GM18519 (cell line): ENCODE results near the gene DYNC1I1.

Source experiments
- ATAC-seq: cut with Tn5 transposase; IDR thresholded peaks from one replicate; pipeline ENCODE4 v1.9.1; 2021; ENCODE audit warnings: mild to moderate bottlenecking, moderate library complexity; ENCODE audit not compliant: unreplicated experiment, low FRiP score

Gene DYNC1I1

DNA sequence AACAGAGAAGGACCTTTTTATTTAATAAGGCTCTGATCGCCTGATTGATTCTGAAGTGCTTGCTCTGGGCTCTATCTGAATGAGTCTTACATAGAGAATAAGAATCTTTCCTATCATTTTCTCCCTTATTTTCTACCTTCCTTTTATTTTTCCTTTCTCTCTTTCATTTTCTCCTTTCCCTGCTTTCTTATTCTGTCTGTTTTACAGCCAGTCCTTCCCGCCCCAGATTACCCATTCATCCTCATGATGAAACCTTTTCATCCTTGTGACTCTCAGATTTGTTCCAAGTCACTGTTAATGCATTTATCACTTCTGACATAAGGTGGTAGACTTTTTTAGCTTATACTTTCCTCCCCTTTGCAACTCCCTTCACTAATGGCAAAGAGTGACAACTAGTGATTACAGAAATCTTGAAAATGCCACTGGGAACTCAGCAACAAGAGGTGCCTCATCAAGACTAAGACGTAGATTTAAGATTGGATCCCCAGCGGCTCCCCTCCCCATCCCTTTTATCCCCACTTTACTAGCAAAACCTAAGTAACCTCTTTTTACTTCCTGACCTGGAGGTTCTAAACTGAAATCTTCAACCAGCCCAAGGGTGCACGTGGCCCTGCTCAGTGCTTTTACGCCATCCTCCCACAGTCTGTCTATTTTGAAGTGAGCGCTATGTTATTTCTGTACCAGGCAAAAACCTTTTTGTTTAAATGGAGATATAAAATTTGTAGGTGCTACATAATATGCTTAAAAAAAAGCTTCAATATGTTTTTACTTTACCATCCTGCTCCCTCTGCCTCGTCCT is 179.8 kb downstream of the DYNC1I1 start:
- no peak for ATAC-seq

DNA sequence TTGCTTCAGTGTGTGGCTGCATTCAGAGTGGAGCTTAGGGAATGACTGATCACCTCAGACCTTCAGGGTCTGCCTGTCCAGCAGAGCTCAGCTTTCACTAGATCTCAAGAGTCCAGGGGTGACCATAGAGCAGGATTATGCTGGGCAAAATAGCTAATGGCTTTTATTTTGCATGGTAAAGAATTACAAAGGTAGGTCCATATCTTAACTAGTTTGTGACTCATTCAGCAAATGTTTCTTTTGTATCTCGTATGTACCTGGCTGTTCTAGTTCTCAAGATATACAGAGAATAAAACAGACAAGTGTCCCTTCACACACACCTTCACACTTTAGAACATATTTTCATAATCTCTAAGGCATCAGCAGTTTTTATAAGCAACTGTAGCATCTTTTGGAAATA is 180.5 kb downstream of the DYNC1I1 start:
- no peak for ATAC-seq

DNA sequence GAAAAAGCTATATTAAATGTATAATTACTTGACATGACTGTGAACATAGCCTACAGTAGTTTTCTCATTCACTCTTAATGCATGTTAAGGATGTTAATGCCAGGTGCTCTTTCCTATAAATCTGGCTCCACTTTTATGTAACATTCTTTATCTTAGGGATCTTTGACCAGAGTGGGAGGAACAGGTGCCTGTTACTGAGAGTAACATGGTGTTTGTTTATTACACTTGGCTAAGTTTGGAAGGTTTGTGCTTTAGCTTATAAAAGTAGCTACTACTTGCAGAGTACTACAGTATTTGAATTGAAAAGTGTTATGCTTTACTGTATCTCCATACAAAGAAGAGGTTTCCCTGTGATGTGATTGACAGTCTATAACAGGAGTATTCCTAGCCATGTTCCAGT is 183.4 kb downstream of the DYNC1I1 start:
- ATAC-seq, result no peak

DNA sequence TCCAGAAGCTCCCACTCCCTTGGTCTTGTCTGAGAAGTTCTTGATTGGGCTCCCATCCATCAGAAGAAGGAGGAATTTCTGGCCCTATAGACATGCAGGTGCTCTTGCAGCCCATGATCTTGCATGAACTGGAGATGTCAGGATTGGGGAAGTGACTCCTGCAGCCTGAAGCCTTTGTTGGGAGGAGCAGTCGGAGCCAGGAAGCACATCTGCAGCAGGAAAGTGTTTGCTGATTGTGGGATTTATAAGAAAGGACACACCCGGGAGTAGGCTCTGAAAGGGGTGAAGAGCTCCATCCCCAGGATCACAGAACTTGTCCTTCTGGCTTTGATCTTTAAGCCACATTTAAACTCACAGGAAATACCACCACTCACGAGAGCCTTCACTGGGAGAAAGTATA is 185.2 kb downstream of the DYNC1I1 start:
- no peak for ATAC-seq

DNA sequence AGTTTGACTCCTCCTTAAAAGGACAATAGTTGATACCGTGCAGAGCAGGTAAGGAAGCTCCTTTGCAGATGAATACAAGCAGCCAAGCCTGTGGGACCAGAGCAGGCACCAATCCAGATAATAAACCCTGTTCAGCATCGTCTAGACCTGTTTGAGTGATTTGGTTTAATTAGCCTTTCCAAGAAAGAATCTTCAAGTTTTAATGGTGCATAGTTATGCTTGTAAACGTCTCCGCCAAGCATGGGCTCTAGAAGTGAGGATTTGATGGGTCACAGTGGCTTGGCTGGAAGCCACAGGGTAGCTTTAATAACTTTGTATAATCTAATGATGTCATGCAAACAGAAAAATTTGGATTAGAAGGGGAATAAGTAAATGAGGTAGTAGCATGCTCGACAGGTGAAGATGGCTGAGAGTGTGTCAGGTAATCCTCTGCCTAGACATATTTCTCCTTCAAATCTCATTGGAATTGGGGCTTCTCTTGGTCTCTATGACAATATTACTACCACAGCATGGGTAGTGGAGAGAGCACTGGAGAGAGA is 188.4 kb downstream of the DYNC1I1 start:
- no peak for ATAC-seq

DNA sequence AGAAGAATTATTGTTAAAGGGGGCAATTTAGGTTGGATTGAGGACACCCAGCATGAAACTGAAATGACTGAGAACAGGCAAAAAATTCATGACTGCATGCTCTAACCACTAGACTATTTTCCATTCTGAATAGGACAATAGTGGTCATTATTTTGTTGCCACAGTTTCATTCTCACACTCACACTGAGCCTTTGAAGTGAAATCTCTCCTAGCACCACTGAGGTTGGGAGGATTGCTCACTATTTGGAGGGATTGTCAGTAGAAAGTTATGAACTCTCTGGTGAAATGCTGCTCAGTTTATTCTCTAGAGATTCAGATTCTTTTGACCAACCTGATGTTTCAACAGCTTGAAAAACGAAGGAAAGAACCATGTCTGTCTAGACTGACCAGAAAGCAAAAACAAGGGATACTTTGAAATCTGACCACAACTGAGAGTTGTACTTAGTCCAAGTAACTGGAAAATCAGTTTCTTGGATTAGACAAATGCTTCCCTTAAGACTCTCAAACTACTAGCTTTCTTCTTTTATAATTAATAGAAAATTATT is 191.2 kb downstream of the DYNC1I1 start:
- no peak for ATAC-seq

DNA sequence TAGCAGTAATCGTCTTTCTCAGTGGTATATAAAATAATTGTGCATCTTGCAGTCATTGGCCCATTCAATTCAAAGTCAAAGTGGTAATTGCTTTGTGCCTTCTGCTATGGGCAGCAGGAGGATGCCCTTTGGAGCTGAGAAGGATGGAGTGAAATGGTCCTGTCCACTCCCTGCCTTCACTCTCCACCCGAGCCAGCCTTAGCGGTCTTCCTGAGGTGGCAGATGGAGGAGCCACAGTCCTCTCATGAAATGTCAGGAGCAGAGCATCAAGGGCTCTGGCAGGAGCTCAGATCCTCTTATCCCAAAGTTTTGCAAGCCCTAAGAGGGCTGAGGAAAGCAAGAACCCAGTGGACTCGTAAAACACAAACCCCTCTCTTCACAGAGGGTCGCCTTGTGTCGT is 199.4 kb downstream of the DYNC1I1 start:
- no peak for ATAC-seq

DNA sequence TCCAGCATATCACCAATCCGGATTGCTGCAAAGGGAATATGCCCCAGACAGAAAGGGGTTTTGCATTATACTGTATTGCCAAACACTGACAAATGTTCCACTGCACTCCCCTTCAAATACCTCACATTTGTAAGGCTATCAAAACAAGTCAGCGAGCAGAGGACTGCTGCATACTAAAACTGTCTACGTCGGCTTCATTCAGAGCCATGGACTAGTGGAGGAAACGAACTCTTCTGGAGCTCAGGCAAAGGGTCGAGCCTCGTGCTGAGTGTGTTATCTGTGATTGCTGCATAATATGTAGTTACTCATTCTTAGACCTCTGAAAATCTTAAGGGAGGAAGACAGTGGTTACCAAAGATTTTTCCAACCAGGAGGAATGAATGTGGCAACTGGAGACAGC is 200.2 kb downstream of the DYNC1I1 start:
- ATAC-seq, result no peak

DNA sequence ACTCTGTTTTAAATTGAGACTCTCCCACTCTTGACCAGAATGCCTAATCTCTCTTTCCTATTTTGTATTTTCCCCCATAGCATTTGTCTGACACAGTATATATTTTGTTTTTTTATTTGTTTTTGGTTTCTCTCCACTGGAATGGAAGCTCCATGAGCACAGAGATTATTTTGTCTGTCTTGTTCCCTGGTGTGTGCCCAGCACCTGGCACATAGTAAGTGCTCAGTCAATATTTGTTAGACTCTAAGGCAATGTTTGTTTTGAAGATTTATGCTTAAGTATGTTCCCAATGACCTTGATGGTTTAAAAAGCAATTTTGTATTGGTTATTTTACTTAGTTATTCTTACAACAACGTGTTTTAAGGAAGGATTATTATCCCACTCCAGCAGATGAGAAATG is 201.8 kb downstream of the DYNC1I1 start:
- ATAC-seq, result no peak

DNA sequence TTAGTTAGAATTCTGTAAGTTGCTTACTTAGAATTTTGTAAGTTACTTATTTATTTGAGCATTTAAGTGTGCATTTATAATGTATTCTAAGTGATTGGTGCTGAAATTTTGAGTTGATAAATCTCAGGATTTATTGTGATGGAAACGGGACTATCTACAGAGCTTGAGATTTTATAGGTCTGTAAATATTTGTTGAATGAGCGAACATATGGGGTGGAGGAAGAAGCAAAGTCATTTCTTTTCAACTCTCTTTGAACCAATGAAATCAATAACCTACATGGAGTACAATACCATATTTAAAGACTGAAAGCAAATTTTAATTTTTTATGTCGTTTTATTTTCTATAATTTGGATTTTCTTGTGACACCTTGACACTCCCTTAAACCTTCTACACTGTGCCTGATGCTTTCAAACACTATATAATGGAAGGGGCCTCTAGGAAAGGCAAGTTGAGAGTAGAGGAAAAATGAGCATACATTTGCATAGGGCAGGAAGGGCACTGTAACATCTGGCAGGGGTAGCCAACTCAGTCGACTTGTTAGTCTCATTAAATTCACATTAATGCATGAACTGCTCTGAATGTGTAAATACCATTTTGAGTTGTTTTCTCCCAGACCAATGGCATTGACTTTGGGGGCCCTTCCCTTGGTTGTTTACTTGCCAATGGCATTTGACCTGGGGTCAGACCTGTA is 204.2 kb downstream of the DYNC1I1 start:
- no peak for ATAC-seq

DNA sequence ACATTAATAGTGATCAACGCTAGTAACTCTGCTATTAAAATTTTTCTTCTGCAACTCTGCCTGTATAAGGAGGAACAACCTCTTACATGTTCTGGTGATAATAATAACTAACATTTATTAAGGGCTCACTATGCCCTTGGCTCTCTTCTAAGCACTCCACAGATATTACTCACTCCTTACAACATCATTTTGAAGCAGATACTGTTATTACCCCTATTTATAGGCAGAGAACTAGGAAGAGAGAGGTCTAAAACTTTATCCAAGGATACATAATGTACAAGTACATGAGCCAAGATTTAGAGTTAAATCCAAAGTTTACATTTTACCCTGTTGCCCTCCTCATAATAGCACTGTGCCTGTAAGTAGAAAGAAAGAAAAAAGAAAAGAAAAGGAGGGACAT is 205.6 kb downstream of the DYNC1I1 start:
- no peak for ATAC-seq

DNA sequence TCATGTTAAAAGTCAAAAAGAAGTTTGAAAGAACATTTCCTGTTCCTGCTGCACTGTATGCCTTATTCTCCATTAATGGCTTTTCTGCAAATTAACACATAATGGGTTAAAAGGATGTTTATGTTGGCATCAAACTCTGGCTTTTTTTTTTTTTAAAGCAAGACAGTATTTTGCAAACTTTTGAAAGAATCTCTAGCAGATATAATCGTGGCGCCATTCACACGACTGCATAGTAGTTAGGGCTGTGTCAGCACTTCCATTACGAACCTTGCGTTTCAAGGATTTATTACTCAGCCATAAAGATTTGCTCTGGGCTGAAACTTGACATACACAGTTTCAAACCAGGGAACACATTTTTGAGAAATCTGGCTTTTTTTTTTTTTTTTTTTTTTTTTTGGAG is 207.8 kb downstream of the DYNC1I1 start:
- ATAC-seq, result no peak

DNA sequence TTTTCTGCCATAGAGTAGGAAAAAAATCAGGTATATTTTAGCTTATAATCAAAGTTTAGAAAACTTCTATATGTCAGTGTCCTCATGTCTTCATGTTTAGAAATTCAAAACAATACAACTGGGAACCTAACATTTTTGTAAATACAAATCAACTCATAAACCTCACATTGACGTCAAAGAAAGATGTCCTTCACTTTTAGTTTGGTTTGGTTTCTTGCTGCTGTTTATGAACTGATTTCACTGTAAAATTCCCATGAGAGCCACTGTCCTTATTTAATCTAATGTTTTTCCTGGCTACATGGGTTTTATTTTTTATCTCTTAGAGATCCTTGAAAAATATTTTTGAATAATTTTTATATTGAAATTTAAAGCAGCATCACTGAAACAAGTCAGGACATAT is 208.4 kb downstream of the DYNC1I1 start:
- ATAC-seq, result no peak

DNA sequence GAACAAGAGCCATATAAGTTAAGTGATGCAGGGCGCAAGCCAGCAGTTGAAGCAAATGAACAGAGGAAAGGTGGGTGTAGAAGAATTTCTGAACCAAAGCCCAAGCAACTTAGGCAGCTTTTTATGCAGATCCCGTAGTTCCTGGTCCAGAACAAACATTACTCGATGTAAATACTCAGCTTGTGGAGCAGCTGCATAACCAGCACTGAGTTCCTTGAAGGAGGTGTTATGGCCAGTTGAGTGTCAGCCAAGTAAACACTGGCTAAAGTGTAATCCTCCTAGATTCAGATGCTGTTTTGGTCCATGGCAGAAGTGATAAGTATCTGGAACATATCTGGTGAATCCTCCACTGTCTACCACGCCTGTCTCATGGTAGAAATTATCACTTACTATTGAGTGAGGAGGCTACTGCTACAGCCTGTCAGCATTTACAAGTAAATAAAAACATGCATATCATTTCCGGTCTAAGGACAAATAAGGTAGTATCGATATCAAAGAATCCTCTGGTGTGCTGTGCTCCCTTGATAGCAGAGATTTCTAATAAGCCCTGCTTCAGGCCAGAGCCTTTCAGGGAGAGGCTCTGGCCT is 213.9 kb downstream of the DYNC1I1 start:
- no peak for ATAC-seq

DNA sequence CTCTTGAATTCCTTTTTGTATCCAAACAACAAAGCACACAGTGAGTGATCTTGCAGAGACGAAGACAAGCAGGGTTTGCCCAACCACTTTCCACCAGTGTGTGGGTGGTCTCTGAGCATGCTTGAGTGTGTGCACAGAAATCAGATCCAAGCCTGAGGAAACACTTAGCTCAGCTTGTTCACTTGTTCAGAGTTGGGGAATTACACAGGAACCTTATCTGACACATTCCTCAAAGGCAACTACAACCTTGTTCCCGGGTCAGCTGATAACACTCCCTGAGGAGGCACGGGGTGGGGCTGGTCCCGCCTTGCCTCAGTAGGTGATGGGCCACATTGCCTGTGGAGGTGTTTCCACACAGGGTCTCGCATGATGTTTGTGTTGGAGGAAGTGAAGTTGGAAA is 216.9 kb downstream of the DYNC1I1 start:
- no peak for ATAC-seq

DNA sequence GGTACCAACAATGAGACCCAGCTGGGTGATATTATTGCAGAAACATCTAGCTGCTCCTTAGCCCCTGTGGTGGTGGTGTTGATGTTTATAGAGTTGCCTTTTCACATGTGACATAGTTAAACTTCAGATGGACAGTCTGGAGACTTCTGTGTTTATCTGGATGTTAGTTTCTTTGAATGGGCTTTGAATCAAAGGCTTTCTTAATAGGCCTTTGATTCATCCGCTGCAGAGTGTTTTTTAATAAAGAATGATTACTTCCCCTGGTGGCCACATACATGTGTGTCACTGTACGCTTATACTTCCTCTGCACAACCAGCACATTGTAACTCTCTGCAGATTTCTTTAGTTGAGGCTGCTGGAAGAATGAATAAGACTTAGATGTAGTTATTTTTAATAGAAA is 221.0 kb downstream of the DYNC1I1 start:
- no peak for ATAC-seq

DNA sequence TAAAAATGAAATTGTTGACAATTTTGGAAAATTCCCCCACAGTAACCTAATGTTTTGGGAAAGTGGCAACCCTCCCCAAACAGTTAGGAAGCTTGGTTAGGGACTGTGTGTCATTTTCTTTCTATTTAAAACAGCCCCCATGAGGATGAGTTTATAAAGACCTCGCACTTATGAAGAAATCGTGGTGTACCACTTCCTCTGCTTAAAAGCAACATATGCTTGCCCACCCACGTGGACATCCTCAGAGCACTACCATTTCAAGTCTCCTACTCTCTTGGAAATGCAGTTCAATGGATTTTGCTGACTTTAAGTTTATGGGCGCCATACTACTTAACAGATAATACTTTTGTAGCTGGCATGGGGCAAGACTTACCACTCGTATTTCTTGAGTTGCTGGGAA is 223.8 kb downstream of the DYNC1I1 start:
- ATAC-seq, result no peak

DNA sequence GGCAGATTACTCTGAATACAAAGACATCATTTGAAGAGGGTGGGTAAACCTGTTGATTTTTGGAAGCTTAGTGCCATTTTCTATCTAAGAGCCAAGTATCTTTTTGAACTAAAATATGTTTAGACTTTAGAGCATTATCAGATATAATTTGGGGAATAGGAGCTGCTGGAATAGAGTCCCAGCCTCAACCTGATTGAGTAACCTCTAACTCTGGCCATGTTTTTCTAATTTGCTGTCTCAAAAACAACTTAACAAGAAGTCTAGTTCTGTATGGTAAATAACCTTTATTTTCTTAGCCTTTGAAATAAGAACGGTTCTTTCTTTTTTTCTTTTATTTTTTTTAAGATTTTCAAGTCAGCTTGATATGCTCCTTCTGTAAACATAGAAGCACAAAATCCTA is 224.5 kb downstream of the DYNC1I1 start:
- ATAC-seq, result no peak

DNA sequence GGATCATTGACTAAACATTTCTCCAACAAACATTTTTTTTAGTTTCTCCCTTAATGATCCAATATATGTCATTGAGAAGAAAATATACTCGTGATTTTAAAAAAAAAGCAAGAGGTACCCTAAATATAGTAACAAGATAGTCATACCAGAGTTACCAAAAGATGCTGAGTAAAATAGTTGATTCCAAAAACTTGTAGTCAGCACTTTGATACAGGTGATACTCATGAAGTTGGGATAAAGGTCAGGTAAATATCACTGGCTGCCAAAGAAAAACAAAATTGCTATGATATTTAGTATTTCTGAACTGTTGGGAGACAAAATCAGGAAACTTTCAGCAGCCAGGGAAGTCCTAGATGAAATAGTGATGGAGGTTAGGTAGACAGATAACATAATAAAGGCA is 225.3 kb downstream of the DYNC1I1 start:
- no peak for ATAC-seq

DNA sequence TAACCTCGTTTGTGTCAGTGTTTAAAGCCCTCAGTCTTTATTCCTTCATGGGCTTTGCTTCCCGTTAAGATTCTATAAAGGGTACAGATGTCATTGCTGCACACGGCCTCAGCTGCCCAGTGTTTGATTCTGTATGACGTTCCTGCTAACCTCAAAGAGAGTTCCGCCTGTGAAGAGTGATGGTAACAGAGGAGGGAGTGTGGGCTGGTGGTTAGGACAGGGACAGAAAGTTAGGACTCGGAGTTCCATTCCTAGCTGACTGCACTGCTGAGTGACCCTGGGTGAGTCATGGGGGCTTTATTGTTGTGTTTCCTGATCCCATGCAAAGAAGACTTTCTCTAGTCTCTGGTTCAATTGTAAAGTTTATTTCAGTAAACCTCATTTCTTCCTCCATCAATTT is 227.1 kb downstream of the DYNC1I1 start:
- ATAC-seq, result no peak

DNA sequence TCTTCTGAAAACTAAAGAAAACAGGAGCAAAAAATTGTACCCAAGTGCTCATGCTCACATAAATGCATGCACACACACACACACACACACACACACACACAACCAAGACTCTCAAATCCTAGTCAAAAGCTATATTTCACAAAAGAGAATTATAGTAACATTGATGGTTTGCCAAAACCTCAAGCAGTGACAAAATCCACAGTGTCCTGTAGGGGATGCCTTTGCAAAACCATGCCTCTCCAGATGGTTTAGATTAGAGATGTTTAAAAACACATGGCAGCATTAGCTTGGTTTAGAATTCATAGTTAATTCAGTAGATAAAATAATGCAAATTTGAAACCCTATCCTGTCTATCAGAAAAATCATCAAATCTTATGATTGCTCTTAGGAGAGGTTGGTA is 232.2 kb downstream of the DYNC1I1 start:
- no peak for ATAC-seq
